CD4-positive, alpha-beta T cell treated with Interleukin-15 for 4 hours (primary cell): ENCODE results near the gene GNPDA1.

Experiments
- DNase-seq: peaks from one replicate; pipeline ENCODE4 v3.0.0-alpha.2; 2020; ENCODE audit warnings: low spot score

Gene GNPDA1

DNA sequence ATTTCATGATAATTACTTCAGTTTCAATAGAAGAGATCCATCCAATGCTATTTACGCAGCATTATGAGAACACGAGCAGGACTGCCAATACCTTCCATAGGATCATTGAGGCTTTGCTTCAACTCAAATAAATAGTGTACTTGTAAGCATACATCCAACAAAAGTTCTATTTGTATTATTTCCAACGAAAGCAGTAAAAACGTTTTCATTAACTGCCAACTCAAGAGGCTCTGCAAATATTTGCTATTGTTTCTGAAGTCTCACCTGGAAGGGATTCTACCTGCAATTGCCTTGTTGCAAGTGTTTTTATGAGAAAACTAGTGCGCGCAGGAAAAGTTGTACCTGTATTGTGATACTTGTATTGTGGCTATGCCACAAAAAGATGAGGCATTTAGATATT, 11.0 kb upstream of the GNPDA1 start:
- DNase-seq: no peak

DNA sequence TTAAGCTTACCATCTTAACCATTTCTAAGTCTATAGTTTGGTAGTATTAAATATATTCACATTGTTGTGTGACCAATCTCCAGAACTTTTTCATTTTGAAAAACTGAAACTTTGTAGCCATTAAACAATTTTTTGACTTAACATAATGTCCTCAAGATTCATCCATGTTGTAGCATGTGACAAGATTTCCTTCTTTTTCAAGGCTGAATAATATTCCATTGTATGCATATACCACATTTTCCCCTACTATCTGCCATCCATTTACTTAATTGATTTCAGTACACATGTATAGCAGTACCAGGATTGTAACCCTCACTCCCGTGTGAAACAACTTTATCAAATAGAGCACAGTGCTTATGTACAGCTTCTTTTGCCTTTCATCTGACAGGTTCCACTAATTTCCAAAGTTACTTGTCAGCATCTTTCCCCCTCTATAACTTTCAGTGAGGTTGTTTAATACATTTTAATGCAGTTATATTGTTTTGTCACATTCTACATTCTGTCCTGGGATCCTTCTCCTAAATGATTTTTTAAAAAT, 7.4 kb upstream of the GNPDA1 start:
- DNase-seq: no peak

DNA sequence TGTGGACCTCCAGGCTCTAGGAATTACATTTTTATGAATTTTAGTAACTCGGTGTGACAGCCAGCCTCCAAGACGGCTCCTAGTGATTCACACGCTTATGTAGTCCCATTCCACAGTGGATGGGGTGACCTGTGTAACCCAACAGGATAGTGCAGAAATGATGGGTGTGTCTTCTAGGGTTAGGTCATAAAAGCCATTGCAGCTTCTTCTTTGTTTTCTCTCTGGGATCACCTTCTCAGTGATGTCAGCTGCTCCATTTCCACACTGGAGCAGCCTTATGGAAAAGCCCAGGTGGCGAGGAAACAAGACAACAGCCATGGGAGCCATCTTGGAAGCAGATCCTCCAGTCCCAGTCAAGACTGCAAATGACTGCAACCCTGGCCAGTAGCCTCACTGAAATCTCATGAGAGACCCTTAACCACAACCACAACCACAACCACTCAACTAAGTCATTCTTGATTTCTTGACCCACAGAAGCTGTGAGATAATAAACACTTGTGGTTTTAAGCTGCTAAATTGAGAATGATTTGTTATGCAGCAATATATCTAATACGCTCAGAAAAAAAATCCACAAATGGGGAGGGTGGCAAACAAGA, 5.1 kb upstream of the GNPDA1 start:
- DNase-seq: peak; percentile 38

DNA sequence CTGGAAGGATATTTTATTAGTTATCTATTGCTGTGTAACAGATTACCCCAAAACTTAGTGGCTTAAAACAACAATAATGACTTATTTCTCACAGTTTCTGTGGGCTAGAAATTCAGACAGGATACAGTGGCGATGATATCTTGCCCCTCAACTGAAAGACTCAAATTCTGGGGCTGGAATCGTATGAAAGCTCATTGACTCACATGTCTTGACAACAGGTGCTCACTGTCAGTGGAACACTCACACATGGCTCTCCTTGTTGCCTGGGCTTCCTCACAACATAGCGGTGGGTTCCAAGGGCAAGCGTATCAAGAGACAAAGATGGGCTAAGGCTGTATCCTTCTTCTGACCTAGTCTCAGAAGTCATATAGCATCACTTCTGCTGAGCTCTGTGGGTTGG, 3.7 kb upstream of the GNPDA1 start:
- peak; percentile 67 for DNase-seq

DNA sequence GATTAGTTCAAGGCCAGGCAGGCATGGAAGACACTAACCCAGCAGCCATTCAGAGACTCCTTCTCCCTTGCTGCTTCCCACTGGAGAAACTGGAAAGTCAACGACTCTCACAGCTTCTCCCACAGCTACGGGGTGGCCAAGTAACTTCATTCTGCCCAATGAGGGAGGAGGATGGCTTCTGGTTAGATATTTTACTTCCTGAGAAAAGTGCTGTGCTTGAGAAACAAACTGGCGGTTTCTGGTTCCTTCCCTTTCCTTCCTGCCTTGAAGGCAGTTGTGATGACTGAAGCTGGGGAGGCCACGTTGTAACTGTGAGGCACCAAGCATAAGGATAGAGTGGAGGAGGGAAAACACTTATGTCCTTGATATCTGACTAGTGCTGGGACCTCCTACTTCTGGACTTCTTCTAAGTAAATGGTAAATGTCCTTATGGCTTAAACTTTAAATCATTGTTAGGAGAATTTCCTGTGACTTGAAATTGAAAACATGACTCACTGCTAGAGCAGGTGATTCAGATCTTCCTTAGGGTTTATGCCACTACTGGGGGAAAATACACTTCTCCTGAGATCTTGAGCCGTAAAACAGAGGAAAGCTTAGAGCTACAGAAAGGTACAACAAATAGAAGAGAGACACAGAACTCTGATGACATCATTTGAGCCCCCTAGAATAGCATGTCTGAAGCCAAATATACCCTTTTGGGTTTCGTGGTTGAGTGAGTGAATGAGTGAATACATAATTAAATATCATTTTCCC, 3.1 kb upstream of the GNPDA1 start:
- peak; percentile 65 for DNase-seq

DNA sequence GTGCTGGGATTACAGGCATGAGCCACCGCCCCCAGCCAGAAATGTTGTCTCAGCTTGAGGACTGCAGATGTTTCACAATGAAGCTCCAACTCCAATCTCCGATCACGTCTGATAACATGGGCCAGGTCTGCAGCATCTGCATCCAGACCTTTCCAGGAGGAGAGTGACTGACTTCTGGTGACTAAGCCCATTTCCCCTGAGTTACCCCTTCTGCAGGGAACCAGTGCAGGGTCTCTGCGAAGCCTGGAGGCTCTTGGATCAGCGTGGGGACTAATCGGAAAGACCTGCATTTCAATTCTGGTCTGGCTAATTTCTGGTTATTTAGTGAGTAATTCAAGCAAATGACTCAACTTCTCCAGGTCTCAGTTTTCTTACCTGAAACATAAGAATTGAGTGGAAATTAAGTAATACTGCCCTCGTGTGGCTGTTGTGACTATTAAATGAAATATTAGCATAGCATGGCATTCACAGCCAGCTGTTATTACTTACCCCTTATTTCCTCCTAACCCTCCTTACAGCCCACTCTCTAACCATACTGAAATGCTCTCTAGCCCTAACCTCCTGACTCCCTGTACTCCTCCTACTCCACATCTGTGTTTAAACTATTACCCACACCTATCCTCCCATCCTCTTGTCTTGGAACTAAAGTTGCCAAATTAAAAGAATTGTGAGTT, 2.2 kb upstream of the GNPDA1 start:
- DNase-seq: peak; percentile 86

DNA sequence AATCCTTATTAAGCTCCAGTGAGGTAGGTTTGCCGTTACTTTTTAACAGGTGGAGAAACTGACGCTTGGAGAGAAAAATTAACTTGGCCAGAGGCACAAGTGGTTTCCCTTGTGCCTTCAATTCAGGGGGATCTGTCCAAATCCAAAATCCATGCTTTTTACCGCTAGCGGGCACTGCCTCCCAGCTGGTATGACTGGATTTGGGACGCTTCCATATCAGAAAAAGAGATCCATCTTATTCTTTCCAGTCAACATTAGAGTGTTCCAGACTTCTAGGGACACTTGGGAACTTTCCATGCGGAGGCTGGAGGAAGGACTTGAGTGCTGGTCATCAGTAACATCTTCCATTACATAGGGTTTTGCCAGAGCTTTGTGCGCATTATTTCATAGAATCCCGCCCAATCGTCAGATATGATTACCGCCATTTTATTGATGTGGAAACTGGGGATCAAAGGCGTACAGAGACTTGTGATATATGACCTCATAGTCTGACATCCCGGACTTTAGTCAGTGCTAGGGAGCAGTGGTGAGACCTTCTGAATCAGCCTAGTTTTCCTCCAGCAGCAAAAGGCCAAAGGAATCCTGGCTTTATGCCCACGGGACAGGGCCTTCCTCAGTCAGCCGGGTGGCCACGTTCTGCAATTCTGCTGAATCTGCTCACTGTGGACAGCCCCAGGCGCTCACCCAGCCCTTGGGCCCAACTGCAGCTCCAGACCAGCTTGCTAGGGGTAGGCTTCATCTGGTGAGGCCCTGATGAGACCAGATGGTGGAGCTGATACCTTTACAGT, 1.1 kb upstream of the GNPDA1 start:
- DNase-seq: no peak

DNA sequence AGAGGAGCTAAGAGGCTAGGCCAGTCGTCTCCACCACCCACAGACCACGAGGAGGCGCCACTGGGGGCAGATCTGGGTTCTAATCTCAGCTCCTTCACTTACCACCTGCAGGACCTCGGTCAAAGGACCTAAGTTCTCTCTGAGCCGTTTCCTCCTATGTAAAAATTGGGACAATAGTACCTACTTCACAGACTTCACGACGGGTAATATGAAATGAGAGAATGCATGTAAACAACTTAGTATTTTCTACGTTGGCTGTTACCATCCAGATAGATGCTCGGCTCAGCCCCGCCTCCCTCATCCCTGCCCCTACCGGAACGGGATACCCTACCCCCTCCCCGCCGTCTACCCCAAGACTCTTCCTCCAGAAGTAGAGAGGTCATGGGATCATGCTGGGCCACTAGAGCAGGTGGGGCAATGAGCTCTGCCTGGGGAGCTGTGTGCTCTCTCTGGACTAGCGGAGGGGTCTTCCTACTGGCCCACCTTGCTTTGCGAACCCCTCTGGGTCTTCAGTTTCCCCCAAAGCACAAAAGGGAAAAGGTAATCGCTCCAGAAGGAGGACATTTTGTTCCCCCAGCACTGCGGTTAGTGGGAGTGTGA, 541 bp downstream of the GNPDA1 start:
- peak; percentile 52 for DNase-seq

DNA sequence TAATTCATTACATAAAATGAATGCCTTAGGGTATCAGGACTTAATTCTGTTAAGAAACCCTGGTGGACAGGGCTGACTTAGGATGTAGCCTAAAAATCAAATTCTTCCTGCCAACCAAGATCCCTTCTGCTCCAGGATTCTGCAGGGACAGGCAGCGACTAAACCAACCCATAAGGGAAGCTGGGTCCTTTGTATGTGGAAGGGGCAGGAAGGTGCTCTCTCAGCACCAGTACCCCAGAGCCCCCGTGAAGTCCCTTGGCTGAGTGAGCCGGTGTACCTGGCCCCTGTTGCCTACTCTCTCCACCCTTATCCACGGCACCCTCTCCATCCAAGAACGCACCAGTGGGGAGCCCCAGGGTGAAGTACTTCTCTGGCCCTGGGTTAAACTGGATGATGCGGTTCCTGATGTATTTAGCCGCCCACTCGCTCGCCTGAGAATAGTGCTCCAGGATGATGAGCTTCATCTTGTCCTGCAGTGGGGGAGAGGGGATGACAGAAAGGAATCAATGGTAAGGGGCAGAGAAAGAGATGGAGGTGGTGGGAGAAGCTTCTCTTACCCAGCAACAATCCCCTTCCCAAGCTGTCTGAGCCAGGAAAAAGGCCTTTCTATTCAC, 1.1 kb downstream of the GNPDA1 start:
- no peak for DNase-seq

DNA sequence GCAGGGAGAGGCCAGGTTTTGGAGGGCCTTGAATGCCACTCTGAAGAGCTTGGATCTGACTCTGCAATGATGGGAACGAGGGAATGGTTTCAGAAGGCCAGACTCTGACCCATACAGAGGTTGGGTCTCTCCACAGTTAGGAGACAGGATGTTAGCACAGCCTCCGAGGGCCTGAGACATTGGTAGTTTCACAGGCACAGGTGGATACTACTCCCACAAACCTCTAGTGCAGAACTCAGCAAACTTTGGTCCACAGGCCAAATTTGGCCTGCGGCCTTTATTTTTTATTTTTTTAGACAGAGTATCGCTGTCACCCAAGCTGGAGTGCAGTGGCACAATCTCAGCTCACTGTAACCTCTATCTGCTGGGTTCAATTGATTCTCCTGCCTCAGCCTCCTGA, 2.9 kb downstream of the GNPDA1 start:
- no peak for DNase-seq

DNA sequence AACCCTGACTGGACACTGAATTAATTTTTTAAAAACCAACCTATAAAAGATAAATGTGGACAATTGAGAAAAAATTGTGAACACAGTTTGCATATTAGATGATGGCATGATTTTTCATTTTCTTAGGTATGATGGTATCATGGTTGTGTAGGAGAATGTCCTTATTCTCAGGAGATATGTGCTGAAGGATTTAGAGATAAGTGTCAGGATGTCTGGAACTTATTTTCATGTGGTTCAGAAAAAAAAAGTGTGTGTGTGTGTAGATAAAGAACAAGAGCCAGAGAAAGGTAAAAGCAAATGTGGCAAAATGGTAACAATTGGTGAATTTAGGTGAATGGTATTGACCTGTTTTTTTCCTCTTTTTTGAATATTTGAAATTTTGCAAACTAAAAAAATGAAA, 4.0 kb downstream of the GNPDA1 start:
- no peak for DNase-seq

DNA sequence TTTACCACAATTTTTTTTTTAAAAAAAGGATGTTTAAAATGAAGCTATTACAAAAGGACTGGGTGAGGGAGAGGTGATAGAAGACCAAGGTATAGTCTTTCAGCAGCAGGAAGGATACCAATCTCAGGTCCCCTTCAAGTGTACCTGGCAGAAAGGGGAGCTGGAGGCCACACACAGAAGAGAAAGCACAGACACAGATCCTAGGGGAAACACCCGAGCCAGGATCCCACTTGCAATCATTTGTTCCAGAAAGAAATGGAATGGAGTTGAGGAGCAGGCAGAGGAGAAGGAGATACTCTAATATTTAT, 5.6 kb downstream of the GNPDA1 start:
- DNase-seq: no peak

DNA sequence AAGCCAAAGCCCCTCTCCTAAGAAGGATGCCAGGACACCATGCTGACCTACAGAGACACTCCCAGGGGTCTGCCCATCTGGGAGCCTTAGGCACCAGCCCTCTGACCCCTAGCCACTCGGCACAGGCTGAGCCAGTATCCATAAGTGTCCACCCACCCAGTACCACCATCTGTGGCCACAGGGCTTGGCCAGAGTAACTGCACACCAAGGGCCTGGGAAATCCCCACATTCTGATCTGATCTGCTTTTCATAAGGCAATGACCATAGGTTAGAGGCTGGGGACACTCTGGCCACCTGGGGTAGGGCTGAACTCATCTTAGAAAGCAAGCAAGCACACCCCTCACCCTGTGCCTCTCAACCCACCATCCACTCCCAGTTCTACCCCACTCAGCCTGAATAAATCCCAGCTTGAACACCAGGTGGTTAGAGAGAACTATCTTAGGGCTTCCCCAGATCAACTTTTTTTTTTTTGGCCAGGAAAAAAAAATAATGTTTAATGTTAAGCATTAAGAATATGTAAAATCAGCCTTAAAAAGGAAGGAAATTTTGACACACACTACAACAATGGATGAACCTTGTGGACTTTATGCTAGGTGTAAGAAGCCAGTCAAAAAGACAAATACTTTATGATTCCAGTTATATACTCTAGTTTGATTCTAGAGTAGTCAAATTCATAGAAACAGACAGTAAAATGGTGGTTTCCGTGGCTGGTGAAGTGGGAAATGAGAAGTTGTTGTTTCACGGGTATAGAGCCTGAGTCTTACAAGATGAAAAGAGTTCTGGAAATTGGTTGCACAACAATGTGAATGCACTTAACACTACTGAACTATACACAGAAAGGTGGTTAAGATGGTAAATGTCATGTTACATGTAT, 6.2 kb downstream of the GNPDA1 start:
- peak; percentile 75 for DNase-seq

DNA sequence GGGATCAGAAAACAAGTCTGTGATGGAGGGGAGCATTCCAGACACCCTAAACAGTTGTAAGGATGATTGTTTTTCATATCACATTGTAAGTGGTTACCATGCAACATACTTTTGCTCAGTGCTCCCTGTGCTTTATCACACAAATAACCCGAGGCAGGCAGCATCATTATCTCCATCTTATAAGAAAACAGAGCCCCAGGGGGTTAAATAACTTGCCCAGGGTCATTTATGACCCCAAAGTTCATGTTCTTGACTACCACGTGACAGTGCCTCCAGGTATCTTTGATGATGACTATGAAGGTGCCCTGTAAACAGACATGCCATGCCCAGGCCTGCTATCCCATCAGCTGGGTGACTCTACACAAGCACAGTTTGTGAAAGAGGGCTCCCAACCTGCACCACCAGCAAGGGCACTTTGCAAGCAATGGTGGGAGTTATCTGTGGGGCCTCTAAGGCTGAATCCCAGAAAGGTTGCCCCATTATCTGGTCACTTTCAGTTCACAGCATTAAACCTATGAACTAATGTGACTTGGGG, 9.5 kb downstream of the GNPDA1 start:
- DNase-seq: no peak

DNA sequence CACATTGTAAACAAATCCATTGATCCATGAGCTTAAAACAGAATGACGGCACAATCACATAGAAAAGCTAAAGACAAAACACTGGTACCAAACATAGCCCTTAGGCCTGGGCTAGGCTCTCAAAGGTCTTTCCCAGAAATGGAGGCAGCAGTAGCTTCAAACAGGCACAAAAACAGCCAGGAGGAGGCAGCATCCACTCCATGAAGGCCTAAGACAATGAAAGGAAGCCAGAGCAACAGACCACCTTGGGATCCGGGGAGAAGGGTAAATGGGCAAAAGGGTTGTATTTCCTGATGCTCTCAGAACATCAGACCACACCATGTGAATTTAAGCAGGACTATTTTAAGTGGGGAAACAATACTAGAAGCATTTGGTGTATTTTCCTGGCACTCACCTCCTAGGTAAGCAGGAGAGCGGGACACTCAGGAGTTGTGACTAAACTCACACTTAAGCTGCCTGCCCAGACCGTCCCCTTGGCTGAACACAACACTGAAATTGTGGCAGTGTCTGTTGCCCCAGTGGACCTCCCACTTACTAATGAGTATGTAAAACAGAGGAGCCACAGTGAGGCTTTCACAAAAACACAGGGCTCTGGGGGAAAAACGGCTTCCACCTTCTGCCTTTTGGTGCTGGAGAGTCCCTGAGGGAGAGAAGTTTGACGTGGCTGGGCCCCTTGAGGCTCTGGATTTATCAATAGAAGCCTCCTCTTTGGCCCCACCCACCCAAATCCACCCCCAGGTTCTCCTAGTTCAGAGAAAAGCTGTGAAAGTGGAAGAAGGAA, 11.9 kb downstream of the GNPDA1 start:
- no peak for DNase-seq

DNA sequence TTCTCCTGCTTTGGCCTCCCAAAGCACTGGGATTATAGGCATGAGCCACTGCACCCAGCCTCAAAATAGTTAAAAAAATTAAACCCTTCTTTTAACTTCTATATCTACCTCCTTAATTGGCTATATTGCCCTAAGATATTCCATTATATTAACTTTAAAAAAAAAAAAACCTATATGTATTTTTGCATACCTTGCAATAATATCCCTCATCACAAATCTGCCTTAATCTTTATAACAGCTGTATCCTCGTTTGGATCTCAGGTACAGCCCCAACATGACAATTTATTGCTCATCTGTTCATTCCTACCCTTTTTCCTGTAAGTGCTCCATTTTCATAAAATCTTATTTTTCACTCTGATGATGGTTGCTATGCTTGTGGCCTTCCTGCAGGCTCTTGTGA, 12.7 kb downstream of the GNPDA1 start:
- DNase-seq: no peak

DNA sequence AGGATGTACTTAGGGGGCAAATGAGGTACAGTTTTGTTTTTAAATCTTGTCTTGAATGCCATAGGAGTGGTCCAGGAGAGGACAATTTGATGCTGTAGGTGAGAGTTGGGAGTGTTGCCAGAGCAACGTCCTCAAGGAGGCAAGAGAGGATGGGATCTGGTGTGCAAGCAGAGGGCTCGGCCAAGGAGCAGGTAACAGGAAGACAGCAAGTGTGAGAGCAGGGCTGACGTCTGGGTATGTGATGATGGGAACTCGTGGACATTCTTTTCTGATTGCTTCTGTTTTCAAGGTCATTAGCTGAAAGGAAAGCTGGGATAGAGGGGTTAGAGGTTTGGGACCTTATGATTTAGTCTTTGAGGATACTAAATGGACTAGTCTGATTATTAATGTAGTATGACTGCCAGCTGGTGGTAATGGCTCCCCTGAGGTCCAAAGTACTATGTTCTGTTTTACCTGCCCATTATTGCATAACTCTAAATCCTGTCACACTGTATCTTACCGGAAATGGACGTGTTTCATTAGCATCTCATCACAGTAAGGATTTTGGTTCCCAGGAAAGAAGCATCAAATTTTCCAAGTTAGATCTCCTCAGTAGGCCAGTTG, 15.4 kb downstream of the GNPDA1 start:
- DNase-seq: no peak

DNA sequence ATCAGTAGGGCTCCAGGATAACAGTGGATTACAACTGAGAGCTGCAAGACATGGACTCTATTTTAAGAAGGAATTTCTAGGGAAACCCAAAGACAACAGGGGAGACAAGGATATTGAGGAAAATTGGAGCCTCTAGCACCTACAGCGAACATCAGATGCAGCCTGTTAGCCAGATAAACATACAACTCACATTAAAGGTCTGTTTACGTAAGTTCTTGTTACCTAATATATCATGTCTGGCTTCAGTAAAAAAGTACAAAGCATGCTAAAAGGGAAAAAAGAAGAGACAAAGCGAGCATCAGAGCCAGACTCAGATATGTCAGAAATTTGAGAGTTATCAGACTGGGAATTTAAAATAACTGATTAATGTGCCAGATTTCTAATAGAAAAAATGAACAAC, 17.2 kb downstream of the GNPDA1 start:
- DNase-seq: no peak

DNA sequence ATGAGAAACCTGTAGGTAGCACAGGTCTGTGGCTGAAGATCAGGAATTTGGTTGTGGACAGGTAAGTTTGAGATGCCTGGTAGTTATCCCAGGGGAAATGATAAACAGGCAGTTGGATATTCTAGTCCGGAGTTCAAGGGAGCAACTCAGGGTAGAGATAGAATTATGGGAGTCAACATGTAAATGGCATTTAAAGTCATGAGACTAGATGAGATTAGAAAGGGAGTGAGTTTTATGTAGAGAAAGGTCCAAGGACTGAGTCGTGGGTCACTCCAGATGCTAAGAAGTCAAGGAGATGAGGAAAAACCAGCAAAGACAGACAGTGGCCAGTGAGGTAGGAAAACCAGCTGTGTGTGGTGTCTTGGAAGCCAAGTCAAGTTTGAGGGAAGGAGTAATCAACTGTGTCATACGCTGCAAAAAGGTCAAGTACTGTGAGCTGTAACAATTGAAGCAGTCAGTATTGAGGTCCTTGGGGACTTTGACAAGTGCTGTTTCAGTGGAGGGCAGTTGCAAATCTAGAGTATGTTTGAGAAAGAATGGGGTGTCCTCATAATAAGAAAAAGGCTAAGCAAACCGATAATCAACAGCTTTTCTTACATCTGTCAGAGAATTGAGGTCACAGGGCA, 18.2 kb downstream of the GNPDA1 start:
- DNase-seq: no peak
